HG03175 (cell line): ENCODE data around the gene SYNGR3.
"Not testable (repeated sequence)": the region's sequence is repeated elsewhere in the genome, so short reads cannot be mapped to it uniquely, and the experiment has no call there.

Experiments used
- ATAC-seq: cut with Tn5 transposase; IDR thresholded peaks from one replicate; pipeline ENCODE4 v1.9.1; 2021; ENCODE audit warnings: mild to moderate bottlenecking, moderate library complexity; ENCODE audit not compliant: unreplicated experiment

SYNGR3 gene

DNA sequence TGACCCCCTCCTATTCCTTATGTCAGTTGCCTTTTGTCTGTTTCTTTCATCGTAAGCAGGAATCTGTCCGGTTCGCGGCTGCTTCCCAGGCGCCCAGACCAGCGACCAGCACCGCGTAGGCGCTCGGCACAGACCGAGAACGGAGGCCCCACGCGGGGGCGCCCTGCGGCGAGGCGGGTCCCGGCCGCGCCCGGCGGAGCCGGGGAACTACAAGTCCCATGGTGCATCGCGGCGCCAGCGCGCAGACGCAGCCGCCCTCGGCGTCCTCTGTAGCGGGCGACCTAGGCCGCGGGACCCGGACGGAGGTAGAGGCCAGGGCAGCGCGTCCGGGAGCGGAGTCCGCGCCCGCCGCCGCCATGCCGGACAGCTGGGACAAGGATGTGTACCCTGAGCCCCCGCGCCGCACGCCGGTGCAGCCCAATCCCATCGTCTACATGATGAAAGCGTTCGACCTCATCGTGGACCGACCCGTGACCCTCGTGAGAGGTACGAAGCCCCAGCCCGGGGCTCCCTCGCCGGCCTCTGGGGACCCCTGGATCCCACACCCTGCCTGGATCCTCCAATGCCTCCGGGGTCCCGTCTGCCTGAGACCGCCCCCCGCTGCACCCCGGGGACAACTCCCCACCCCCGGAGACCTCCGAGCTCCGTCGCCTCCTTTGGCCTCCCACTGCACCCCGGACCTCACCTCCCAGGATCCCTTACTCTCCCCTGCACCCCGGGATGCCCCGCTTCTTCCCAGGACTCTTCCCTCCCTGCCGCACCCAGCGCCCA lies 30.3 kb upstream of the SYNGR3 start, which contains the start of gene NDUFB10:
TSS of gene NDUFB10 (plus strand) at position 270 of the 771 bp plus-strand sequence. CDS start at position 357, 87 bp downstream.
- peak; percentile 75 for ATAC-seq

DNA sequence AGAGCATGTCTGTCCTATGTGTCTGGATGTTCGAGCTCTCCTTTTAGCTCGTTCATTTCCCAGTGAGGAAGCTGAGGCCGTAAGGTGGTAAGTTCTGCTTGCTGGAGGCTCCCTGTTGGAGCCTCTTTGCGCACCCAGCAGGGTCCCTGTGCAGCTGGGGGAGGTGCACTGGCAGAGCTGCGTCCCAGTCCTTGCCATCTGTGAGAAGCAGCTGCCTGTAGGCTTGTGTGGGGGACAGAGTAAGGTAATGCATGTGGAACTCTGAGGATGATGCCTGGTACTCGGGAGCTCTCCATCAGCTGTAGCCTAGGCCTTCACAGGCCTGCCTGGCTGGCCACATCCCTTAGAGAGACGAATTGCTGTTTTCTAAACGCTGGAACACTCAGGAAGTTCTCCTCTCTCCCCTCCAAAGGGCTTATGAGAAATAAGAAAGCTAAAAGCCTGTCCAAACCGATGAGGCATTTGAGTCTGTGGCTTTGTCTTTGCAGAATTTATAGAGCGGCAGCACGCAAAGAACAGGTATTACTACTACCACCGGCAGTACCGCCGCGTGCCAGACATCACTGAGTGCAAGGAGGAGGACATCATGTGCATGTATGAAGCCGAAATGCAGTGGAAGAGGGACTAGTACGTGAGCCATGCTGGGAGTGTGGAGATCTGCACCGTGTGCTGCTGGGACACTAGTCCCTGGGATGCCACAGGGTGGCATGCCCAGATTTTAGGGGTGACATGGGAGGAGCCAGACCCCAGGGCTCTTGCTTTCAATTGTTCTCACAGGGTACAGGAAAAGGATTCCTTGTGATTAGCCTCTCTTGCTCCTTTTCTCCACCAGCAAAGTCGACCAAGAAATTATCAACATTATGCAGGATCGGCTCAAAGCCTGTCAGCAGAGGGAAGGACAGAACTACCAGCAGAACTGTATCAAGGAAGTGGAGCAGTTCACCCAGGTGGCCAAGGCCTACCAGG lies 28.8 kb upstream of the SYNGR3 start:
- no peak for ATAC-seq

DNA sequence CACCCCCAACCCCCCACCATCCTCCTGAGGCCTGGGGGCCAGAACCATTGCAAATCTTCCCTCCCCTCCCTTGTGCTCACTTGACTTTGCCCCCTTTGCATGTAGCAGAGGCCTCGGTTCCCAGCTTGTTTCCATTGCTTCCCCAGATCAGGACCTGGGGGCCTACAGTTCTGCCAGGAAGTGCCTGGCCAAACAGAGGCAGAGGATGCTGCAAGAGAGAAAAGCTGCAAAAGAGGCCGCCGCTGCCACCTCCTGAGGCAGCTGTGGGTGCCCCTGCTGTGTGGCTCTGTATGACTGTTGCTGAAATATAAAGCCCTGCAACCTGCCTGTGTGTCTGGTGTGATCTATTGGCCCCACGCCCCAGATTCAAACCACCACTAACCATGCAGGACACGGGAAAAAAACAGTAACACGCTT lies 28.1 kb upstream of the SYNGR3 start:
- no peak for ATAC-seq

DNA sequence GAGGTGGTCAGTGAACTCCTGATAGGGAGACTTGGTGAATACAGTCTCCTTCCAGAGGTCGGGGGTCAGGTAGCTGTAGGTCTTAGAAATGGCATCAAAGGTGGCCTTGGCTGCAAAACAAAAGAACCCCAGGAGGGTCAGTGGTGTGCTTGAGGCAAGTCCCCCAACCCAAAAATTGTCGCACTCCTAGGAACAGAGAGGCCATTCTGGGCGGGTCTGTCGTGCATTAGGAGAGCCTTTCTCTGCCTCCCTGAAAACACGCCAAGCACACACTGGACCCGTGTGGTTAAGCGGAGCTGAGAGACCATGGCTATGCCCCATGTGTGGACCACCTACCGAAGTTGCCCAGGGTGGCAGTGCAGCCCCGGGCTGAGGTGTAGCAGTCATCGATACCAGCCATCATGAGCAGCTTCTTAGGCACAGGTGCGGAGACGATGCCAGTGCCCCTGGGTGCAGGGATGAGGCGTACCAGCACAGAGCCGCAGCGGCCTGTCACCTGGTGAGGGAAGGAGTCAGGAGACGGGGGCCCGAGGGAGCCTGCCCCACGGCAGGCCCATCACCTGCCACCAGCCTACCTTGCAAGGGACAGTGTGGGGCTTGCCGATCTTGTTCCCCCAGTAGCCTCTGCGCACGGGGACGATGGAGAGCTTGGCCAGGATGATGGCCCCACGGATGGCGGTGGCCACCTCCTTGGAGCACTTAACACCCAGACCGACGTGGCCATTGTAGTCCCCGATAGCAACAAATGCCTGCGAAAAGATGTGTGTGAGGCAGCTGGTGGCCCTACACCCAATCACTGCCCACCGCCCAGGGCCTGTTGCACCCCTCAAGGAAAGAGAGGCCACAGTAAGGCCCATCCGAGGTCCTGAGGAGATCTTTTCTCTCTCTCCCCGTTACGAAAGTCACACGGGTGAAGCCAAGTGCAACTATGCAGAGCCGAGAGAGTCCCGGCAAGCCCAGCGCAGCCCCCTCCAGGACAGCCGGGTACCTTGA lies 27.3 kb upstream of the SYNGR3 start:
- not testable (repeated sequence) for ATAC-seq

DNA sequence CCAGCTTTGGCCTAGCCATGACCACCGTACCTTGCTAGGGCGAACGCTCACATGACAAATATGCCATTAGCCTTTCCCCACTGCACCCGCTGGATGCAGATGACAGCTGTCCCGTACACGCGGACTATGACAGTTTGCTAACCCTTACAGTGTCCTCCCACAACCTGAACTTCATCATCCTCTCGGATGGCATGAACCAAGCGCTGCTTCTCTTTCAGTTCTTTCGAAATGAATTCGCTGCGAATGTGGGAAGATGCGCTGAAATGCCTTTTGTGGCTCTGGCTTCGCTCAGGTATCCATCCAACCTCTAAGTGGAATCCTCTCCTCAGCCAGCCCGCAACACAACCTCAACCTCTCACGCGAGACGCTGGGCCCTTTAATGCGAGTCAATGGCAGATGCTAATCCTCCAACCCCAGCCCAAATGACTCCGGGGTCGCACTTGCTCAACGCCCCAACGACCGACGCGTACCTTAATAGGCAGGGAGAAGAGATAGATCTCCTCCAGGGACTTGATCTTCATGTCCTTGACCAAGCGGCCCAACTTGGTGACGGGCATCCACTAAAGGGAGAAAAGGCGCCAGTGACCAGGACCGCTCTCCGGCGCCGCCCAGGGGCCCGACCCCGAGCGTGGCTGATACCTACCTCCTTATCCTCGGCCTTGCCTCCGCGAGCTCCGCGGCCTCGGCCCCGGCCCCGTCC lies 25.8 kb upstream of the SYNGR3 start:
- ATAC-seq, result peak; percentile 5

DNA sequence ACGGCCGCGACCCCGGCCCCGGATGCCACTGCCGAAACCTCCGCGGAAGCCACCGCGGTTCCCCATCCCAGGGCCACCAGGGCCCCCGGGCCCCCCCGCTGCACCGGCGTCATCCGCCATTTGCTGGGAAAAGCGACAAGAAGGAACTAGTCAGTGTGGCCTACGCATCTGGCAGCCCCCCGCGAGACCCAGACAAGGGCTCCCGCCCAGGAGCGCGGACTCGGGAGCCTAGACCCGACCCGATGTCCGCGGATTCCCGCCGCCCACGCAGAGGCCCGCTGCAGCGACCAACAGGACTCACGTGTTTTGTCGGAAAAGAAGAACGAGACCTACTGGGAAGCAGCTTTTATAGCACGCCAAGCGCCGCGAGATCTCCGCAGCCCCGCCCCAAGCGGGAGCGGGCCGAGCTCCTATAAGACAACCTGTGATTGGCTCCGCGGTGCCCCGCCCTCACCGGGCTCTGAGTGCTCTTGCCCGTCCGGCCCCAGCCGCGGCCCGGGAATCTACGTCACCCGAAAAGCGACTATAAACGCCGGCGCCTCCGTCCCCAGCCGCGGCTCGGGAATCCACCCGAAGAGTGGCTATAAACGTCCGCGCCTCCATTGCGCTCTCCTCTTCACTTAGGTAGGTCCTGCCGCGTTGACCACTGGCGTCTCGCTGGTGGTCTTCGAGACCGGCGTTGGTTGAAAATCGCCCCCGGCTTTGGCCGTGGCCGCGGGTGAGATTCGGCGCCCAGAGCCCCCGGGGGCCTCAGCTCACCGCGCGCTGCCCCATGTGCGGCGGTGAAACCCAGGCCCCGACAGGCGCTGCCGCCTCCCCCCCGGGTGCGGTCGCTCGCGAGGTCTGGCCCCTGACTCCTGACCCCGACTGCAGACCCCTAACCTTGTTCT lies 25.0 kb upstream of the SYNGR3 start, which contains the start of gene RPS2:
TSS of gene RPS2 (minus strand) at position 321 of the 890 bp plus-strand sequence. CDS start at position 120, 201 bp downstream.
- peak; percentile 90 for ATAC-seq

DNA sequence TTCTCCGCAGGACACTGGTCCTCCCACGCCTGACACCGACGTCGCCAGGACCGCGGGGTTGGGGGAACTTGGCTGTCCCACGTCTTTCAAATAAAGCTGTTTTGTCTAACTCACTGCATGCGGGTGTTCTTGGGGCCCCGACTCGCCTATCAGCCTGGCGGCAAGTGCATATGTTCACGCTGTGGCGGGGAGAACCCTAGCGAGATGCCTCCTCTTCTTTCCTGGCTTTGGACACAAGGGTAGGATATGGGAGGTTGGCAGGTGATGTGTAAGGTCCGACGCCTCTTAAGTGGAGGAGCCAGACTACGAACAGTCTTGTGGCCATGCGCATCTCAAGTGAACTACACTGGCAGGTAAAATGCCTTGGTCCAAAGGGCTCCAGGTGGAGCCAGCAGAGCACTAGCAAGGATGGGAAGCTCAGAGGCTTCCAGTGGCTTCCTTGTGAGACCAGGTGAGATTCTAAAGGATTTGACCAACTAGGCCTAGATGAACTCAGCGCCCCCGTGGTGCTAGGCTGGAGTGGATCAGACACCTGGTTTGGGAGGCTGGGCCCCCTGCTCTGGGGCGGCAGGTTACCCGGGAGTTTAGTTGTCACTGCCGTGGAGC lies 24.3 kb upstream of the SYNGR3 start:
- ATAC-seq, result no peak

GRCh38 chr16:1966460-1966859 lies 23.3 kb upstream of the SYNGR3 start, which contains the start of gene RNF151:
TSS of gene RNF151 (plus strand) at chr16:1966856. CDS start at chr16:1966882, 26 bp downstream.
- ATAC-seq, result no peak

DNA sequence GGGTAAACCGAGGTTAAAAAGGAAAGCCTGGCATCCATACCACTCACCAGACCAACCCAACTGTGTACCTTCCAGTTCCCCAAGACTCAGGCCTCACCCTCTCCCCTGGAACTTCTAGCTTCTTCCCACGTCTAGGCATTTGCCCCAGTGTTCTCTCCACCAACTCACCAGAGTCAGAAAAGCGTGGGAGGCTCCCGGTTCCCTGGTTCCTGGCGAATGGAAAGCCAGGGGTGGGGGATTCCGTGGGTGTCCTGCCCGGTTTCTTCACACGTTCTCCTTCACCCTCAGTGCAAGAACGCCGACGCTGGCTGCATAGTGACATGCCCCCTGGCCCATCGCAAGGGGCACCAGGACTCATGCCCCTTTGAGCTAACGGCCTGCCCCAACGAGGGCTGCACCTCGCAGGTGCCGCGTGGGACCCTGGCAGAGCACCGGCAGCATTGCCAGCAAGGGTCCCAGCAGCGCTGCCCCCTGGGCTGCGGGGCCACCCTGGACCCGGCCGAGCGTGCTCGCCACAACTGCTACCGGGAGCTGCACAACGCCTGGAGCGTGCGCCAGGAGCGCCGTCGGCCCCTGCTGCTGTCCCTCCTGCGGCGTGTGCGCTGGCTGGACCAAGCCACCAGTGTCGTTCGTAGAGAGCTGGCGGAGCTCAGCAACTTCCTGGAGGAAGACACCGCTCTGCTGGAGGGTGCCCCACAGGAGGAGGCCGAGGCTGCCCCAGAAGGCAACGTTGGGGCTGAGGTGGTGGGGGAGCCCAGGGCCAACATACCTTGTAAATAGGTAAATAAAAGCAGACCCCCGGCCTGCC lies 21.4 kb upstream of the SYNGR3 start:
- ATAC-seq, result no peak

DNA sequence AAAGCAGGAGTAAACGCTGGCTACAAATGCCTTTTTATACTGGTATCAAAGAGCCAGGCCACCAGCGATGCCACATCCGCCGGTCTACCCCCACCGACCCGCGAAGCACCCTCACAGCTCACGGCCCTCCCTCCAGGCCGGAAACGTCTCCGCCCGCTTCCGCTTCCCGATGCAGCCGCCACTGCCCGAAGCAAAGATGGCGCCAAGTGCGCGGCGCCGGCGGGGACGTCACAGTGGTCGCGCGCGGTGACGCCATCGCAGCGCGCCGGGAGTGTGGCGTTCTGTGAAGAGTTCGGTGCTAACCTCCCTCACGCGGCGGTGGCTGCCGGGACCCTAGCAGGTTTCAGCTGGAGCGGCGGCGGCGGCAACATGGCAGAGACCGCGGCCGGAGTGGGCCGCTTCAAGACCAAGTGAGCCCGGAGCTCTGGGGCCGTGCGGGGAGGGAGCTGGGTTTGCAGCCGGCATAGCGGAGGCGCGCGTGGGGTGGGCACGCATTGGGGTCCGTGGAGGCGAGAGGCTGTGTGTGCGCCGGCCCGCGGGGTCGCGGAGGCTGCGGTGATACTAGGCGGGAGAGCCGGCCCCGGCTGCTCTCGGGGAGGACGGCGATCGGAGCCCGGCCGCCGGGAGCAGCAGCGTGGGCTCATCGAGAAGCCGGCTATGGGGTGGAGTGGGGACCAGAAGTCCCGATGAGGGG lies 17.8 kb upstream of the SYNGR3 start, which contains the start of gene TBL3:
TSS of gene TBL3 (plus strand) at position 258 of the 694 bp plus-strand sequence. CDS start at position 370, 112 bp downstream.
- ATAC-seq, result peak; percentile 86

- ATAC-seq, result no peak
These were observed 17.3 kb upstream of the SYNGR3 start for GRCh38 chr16:1972490-1972877.

DNA sequence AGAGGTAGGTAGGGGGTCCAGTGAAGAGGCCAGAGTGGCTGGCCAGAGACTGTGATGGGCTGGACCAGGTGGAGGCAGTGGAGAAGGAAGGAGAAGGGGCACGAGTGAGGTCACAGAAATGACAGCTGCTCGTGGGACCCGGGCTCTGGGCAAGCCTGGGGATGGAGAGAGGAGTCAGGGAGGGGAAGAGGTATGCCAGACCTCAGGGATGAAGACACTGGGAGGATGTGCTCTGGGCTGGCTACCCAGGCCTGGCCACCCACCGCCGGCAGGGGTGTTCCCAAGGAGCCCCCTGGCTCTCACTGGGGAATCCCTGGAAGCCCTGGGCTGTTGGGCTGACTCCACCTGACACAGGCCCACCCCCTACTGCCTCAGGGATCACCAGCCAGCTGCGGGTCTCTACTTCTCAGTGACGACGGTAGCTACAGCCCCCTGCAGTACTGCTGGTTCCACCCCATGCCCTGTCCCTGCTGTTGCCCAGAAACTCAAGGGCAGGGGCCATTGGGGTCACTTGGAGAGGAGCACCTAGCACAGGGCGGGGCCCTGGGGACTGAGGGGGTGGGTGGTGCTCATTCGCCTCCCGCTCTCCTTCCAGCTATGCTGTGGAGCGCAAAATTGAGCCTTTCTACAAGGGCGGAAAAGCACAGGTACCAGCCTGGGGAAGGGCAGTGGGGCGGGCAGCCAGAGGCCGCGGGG lies 16.2 kb upstream of the SYNGR3 start:
- no peak for ATAC-seq

DNA sequence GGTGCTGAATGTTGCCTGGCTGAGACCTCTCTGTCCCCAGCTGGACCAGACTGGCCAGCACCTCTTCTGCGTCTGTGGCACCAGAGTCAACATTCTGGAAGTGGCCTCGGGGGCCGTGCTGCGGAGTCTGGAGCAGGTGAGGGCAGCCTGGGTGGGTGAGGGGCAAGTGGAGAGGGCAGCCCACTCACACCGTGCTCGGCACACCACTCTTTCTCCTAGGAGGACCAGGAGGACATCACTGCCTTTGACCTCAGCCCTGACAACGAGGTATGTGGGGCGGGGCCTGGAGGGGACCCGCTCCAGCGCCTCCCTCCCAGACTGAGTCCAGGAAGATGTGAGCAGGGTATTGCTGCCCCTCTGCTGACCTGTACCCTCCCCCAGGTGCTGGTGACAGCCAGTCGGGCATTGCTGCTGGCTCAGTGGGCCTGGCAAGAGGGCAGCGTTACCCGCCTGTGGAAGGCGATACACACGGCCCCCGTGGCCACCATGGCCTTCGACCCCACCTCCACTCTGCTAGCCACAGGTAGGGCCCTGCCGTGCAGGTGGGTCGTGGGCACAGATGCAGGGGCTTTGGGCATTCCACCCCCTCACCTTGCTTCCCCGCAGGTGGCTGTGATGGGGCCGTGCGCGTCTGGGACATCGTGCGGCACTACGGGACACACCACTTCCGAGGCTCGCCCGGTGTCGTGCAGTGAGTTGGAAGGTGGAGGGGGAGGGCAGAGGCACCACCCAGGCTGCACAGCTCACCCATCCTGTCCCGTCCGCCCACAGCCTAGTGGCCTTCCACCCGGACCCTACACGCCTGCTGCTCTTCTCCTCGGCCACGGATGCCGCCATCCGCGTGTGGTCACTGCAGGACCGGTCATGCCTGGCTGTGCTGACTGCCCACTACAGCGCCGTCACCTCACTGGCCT lies 15.4 kb upstream of the SYNGR3 start:
- no peak for ATAC-seq

GRCh38 chr16:1975432-1976215 lies 14.1 kb upstream of the SYNGR3 start:
- ATAC-seq, result no peak
